GM10266 (cell line): ENCODE data around the gene ADAMTSL3.
A peak's percentile ranks its signal among the peaks of the same experiment; 100 is the strongest.

Experiments
- DNase-seq: peaks from one replicate; pipeline ENCODE4 v3.0.0; 2012; ENCODE audit errors: extremely low spot score
- CTCF ChIP-seq: IDR thresholded peaks from 2 replicates; pipeline ENCODE4 v1.5.1; 2012; ENCODE audit warnings: mild to moderate bottlenecking, low read depth; ENCODE audit not compliant: control insufficient read depth, insufficient read depth; ENCODE audit errors: missing control alignments

ADAMTSL3 gene

DNA sequence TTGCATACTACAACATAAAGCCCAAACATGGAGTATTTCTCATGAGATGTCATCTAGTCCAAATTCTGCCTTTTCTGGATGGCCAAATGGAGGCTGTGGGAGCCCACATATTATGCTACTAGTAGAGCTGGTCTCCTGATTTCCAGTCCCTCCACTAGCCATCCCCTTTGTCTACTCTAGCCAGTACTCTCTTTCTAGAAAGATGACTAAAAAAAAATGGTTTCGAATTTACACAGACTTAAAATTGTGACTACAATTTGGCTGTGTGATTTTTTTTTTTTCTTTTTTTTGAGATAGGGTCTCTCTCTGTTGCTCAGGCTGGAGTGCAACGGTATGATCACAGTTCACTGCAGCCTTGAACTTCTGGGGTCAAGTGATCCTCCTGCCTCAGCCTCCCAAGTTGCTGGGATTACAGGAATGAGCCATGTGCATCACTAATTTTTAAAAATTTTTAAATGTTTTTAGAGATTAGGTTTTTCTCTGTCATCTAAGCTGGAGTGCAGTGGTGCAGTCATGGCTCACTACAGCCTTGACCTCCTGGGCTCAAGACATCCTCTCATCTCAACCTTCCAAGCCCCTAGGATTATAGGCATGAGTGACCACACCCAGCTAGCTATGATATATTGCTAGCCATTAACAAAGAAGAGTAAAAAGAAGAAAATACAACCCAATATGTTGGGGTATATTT, 273.9 kb downstream of the ADAMTSL3 start:
- no peak for TF ChIP-seq CTCF
- DNase-seq = peak; percentile 27

- TF ChIP-seq CTCF = no peak
- peak; percentile 42 for DNase-seq
Observed at GRCh38 chr15:83928392-83928734, 274.4 kb downstream of the ADAMTSL3 start.

DNA sequence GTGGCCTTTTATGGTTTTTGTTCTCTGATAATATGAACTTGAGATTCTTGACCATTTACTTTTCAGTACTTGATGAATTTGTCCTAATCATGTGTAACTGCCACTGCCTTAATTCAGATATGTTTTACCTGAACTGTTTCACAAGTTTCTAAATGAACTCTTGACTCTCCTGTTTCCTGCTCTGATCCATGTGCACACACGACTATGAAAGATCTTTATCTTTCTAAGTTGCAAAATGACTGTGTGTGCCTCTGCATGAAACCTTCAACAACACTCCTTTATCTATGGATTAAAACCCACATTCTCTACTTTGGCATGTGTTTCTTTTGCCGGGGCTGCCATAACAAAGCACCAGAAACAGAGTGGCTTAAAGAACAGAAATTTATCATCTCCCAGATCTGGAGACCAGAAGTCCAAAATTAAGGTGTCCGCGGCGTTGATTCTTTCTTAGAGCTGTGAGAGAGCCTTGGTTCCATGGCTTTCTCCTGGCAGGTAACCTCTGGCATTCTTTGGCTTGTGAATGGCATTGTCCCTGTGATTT, 275.0 kb downstream of the ADAMTSL3 start:
- no peak for TF ChIP-seq CTCF

DNA sequence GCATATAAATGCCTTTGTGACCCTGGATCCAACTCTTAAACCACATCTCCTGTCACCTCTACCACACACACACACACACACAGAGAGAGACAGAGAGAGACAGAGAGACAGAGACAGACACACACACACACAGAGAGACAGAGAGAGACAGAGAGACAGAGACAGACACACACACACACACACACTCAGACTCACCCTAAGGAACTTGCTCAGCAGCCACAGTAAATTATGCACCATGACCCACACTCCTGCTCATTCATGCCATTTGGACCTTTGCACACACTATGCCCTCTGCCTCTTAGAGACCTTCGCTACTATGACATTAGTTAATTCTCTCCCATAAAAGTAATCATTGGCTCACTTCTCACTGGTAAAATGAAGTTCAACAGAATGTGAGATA, 275.7 kb downstream of the ADAMTSL3 start:
- DNase-seq = no peak
- no peak for TF ChIP-seq CTCF

More for the DNA sequence above, 275.0 kb downstream of the ADAMTSL3 start:
- DNase-seq = no peak

DNA sequence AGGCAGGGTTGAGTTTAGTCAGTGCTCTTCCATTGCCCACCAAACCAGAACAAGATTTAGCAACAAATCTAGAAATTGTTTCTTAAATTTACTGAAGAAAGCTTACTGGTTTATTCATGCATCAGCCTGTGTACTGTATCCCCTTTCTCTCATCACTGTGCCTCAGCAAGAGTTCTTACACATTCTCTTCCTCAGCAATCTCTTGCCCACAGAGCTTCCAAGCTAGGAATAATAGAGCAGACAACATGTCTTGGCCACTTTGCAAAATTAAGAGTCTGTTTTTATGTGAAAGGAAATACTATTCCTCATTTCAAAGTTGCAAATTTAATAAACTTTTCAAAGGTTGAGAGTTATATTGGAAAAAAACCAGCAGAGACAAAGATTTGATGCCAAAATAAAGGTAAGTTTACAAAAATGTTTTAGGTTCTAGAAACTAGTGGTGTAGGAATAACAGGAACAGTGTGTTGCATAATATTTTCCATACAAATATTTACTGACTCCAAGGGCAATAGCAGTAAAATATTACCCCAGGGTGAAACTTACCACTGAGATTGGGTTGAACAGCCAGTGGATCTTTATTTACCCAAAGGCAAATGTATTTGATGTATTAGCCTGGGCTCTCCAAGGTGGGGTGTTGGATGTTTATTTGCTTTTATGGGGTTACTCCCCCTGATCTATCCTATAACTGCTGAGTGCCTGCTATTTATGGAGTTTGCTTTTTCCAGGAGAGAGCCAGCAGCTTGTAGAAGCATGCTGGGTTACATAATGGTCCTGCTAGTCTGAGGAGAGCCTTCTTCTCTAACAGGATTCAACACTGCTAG, 276.7 kb downstream of the ADAMTSL3 start:
- DNase-seq = no peak
- TF ChIP-seq CTCF = no peak

GRCh38 chr15:83935774-83936173, 281.9 kb downstream of the ADAMTSL3 start:
- no peak for DNase-seq
- no peak for TF ChIP-seq CTCF

GRCh38 chr15:83940136-83940535, 286.2 kb downstream of the ADAMTSL3 start:
- DNase-seq = no peak
- TF ChIP-seq CTCF = no peak
